GM12872 (cell line): ENCODE measurements around the gene NUP37.

ENCODE experiments used
- TF ChIP-seq, protein P1 (sequence below): IDR thresholded peaks from 3 replicates; pipeline ENCODE4 v1.5.1; 2011; ENCODE audit warnings: low read depth, mild to moderate bottlenecking, low read length, moderate library complexity; ENCODE audit not compliant: insufficient read depth

The NUP37 gene

DNA sequence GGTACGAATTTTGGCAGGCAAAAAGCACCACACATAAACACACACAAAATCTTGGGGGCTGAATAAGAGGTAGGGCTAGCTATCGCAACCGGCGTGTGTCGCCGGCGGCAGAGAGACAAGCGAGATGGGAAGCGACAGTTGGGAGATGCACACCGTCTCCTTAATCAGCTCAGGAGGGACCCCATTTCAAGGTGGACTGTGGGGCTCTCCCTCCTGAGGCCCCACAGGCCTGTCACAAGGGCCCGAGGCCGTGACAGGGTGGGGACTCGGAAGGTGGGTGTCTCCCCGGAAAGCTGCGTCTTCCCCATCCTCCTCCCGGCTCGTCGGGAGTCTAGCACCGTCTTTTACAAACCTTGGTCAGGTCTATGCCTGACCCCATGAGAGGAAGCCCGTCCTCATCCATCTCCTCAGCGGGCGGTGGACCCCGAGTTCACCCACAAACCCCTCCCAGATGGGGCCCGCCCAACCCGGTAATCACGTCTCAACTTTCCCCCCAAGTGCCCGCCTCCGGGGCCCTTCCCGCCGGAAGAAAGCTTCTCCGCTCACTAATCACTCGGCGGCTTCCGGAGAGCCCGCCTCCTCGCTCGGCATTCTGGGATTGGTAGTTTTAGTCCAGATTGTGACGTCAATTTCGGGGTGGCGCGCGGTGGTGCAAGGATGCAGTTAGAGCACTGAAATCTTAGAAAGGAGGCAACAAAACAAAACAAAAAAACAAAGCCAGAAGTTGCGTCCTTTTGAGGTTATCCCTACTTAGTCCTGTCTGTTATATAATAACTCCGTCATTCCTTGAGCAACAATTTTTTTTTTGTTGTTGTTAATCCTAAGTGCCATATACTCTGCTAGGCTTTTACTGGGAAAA is 58.1 kb downstream of the NUP37 start, which contains the start of gene WASHC3:
Gene WASHC3 (minus strand): TSS at position 432 of the 859 bp plus-strand sequence. CDS start 29 bp downstream, at position 403.
- TF ChIP-seq, protein P1, sequence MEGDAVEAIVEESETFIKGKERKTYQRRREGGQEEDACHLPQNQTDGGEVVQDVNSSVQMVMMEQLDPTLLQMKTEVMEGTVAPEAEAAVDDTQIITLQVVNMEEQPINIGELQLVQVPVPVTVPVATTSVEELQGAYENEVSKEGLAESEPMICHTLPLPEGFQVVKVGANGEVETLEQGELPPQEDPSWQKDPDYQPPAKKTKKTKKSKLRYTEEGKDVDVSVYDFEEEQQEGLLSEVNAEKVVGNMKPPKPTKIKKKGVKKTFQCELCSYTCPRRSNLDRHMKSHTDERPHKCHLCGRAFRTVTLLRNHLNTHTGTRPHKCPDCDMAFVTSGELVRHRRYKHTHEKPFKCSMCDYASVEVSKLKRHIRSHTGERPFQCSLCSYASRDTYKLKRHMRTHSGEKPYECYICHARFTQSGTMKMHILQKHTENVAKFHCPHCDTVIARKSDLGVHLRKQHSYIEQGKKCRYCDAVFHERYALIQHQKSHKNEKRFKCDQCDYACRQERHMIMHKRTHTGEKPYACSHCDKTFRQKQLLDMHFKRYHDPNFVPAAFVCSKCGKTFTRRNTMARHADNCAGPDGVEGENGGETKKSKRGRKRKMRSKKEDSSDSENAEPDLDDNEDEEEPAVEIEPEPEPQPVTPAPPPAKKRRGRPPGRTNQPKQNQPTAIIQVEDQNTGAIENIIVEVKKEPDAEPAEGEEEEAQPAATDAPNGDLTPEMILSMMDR: no peak

DNA sequence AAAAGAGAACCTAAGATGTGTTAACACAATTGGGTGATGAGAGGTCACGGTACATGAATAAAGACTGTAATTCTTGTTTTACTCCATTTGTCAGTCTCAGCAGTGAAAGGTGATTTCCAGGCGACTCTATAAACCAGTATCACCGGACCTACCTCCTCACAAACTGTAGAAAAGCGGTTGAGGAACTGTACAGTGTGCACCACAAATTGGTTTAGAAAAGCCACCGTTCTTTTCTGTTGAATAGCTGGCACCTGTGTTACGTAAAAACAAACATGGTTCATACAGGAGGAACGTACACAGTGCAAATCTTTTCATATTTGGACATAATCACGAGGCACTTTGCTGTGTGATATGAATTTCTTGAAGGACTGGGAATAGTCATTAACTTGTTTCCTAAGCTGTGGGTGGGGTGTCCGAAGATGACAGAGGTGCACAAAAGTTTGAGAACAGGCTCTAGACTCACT is 58.8 kb downstream of the NUP37 start:
- TF ChIP-seq, protein P1: no peak

DNA sequence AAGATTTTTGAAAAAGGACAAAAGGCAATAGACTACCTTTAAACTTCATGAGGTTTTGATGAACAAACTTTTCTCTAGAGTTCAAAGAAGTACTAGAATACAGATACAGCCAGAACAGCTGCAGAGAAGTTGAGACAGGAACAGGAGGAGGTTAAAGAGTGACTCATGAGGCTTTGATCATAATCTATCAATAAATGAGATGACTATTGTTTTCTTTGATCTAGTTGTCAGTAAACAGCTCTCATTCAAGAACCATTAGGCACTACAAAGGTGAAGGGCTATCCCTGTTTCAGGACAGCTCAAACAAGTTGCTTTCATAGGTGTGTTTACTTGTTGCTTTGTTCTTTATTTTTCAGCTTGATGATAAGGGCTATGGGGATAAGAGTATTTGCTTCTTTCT is 60.6 kb downstream of the NUP37 start:
- TF ChIP-seq, protein P1: no peak

DNA sequence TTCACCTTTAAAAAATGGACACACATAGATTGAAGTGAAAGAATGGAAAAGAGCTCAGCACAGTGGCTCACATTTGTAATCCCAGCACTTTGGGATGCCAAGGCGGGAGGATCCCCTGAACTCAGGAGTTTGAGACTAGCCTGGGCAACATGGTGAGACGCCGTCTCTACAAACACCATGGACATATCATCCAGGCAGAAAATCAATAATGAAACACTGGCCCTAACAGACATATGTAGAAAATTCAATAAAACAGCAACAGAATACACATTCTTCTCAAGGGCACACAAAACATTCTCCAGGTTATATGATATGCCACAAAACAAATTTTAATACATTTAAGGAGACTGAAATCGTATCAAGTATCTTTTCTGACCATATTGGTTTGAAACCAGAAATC is 65.6 kb downstream of the NUP37 start:
- TF ChIP-seq, protein P1: no peak

DNA sequence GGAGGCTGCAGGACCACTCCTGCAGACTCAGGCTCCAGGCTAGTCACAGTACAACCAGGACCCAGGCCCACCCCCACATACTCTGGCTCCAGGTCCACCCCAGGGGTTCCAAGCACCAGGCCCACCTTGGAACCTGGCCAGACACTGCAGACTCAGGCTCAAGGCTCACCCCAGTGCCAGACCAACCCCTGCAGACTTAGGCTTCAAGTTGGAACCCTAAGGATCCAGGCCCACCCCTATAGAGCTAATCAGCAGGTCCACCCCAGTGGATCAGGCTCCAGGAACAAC is 66.9 kb downstream of the NUP37 start:
- TF ChIP-seq, protein P1: no peak

DNA sequence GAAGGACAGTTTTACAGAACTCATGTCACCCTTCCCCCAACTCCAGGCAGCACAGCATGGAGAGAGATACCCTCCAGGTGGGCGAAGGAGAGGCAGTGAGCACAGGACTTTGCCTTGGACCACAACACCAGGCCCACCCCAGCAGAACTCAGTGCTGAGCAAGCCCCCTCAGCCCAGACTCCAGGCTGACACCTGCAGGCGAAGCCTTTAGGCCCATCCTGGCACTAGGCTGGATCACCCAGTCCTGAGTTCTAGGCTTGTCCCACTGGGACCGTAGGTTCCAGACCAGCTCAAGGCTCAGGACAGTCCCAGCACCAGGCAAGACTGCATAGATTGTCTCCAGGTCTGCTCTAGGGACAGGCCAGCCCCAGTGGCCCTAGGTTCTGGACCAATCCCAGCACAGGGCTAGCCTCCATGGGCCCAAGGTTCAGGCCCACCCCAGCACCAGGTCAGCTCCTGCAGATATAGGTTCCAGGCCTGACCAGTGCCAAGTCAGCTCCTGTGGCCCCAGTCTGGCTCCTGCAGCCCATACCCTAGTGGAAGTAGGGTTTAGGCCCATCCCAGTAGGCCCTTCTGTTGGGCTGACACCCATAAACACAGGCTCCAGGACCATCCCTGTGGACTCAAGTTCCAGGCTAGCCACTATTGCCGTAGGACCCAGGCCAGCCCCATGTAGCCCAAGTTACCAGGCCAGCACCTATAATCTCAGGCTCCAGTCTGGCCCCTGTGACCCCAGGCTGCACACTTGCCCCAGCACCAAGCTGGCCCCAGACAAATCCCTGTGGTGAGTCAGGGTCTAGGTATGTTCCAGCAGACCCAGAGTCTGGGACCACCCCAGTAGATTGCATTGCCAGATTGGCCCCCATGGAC is 67.5 kb downstream of the NUP37 start:
- TF ChIP-seq, protein P1: no peak

GRCh38 chr12:102051431-102051965 is 68.4 kb downstream of the NUP37 start:
- TF ChIP-seq, protein P1: no peak
